ENCODE data around the gene PRKCB.

DNA sequence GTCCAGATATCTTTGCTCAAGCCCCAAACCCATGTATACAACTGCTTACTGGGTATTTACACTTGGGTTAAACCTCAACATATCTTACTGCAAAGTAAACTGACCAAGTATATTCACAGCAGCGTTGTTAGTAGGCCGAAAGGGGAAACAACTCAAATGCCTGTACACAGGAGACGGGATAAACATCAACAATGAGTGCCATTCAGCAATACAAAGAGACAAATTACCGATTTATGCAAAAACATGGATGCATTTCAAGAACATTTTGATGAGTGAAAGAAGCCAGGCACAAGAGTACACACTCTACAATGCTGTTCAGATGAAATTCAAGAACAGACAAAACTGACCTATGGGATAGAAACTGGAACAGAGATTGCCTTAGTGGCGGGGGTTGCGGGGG, 284.0 kb downstream of the PRKCB start:
- TF ChIP-seq, protein P1, sequence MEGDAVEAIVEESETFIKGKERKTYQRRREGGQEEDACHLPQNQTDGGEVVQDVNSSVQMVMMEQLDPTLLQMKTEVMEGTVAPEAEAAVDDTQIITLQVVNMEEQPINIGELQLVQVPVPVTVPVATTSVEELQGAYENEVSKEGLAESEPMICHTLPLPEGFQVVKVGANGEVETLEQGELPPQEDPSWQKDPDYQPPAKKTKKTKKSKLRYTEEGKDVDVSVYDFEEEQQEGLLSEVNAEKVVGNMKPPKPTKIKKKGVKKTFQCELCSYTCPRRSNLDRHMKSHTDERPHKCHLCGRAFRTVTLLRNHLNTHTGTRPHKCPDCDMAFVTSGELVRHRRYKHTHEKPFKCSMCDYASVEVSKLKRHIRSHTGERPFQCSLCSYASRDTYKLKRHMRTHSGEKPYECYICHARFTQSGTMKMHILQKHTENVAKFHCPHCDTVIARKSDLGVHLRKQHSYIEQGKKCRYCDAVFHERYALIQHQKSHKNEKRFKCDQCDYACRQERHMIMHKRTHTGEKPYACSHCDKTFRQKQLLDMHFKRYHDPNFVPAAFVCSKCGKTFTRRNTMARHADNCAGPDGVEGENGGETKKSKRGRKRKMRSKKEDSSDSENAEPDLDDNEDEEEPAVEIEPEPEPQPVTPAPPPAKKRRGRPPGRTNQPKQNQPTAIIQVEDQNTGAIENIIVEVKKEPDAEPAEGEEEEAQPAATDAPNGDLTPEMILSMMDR (IDR thresholded peaks at IDR 0.05) = no peak
- no peak for TF ChIP-seq POLR2A (IDR thresholded peaks at IDR 0.05)
